Keratinocyte (primary cell): Measurements from ENCODE around the gene DLAT. TPM values are rescaled to one million over a fixed set of nuclear protein-coding genes. Genes with fewer than 3 reads are reported as not detected.
A peak's percentile ranks its signal among the peaks of the same experiment; 100 is the strongest.

Source experiments
- DNase-seq: peaks from one replicate; pipeline ENCODE4 v3.0.0-alpha.2; 2011; ENCODE audit warnings: low read depth, missing footprints, low spot score
- FAIRE-seq: peaks from 2 replicates; lab custom pipeline; 2011; peaks lifted over from hg19 to GRCh38; lab: Jason Lieb, UNC
- H2AFZ ChIP-seq: 2 replicates; pipeline ENCODE4 v1.6.0; 2012; ENCODE audit warnings: low read length, control low read depth, inconsistent platforms; ENCODE audit not compliant: control insufficient read depth
- H3K27ac ChIP-seq: 2 replicates; pipeline ENCODE4 v1.5.1; 2011; ENCODE audit warnings: low read length; ENCODE audit not compliant: control insufficient read depth, insufficient read depth
- H3K27me3 ChIP-seq: 3 replicates; pipeline ENCODE4 v1.6.0; 2011; ENCODE audit warnings: low read length; ENCODE audit not compliant: control insufficient read depth, insufficient read depth; ENCODE audit errors: extremely low read depth
- H3K36me3 ChIP-seq, 2 experiments: 2 replicates in 1 of 2; 3 replicates in 1 of 2; pipeline ENCODE4 v1.5.1; 2011; ENCODE audit warnings: low read length in 2 of 2, mild to moderate bottlenecking in 1 of 2; ENCODE audit not compliant: control insufficient read depth in 2 of 2, insufficient read depth in 2 of 2; ENCODE audit errors: extremely low read depth in 1 of 2
- H3K4me1 ChIP-seq: 3 replicates; pipeline ENCODE4 v1.5.1; 2011; ENCODE audit warnings: low read length; ENCODE audit not compliant: control insufficient read depth, insufficient read depth; ENCODE audit errors: extremely low read depth
- H3K4me2 ChIP-seq: 3 replicates; pipeline ENCODE4 v1.6.0; 2011; ENCODE audit warnings: low read depth, low read length; ENCODE audit not compliant: control insufficient read depth, insufficient read depth; ENCODE audit errors: extremely low read depth
- H3K4me3 ChIP-seq, 3 experiments: fragments of 200-600 bp in 1 of 3; sonication (generic) in 1 of 3; 2 replicates in 2 of 3; 3 replicates in 1 of 3; pipeline ENCODE4 v1.5.1; 2011 to 2016; ENCODE audit warnings: low read length in 3 of 3, mild to moderate bottlenecking in 3 of 3, control low read depth in 2 of 3, inconsistent platforms in 1 of 3, low read depth in 1 of 3, mixed read lengths in 1 of 3, mixed run types in 1 of 3, moderate library complexity in 1 of 3; ENCODE audit not compliant: control insufficient read depth in 2 of 3, insufficient read depth in 2 of 3; ENCODE audit errors: extremely low read depth in 1 of 3
- H3K79me2 ChIP-seq: 2 replicates; pipeline ENCODE4 v1.6.0; 2012; ENCODE audit warnings: low read length; ENCODE audit not compliant: control insufficient read depth, insufficient read depth
- H3K9ac ChIP-seq: 3 replicates; pipeline ENCODE4 v1.6.0; 2011; ENCODE audit warnings: low read length; ENCODE audit not compliant: control insufficient read depth, insufficient read depth; ENCODE audit errors: extremely low read depth
- H3K9me1 ChIP-seq: 3 replicates; pipeline ENCODE4 v1.6.0; 2011; ENCODE audit warnings: low read length; ENCODE audit not compliant: control insufficient read depth, insufficient read depth; ENCODE audit errors: extremely low read depth
- H3K9me3 ChIP-seq: 2 replicates; pipeline ENCODE4 v1.5.1; 2012; ENCODE audit warnings: low read depth, low read length; ENCODE audit not compliant: control insufficient read depth
- H4K20me1 ChIP-seq: 3 replicates; pipeline ENCODE4 v1.6.0; 2011; ENCODE audit warnings: low read length; ENCODE audit not compliant: control insufficient read depth, insufficient read depth; ENCODE audit errors: extremely low read depth
- EZH2 ChIP-seq: IDR thresholded peaks from one replicate; pipeline ENCODE4 v1.6.1; 2012; ENCODE audit warnings: inconsistent platforms, mild to moderate bottlenecking, low read length, moderate library complexity
- dilution Hi-C: fragments of 300-500 bp; cut with MboI; formaldehyde crosslinking; loops from one replicate; pipeline ENCODE4 v1.7.0; 2020; ENCODE audit warnings: low sequenced_read_pairs; ENCODE audit not compliant: extremely low pct_ligation_motif_present
- polyA plus RNA-seq, 5 experiments: library from polyadenylated mRNA; depleted of rRNA in 3 of 5; stranded (reverse) in 3 of 5; stranded (forward) in 1 of 5; unstranded in 1 of 5; fragments of >200 nt; gene quantifications; 1 replicate in 1 of 5; 2 replicates in 3 of 5; 3 replicates in 1 of 5; pipeline versions ENCODE4 v1.2.1 to v1.2.3, GENCODE V29; 2011 to 2012; ENCODE audit warnings: missing spikeins in 2 of 5, low read depth in 1 of 5, low replicate concordance in 1 of 5
- TF ChIP-seq, protein P1 (sequence below), 3 experiments: IDR thresholded peaks in 1 of 3; conservative IDR thresholded peaks in 1 of 3; optimal IDR thresholded peaks in 1 of 3; 2 replicates in 2 of 3; 3 replicates in 1 of 3; pipeline versions ENCODE3 to v1.5.1; 2011; ENCODE audit warnings: low read length in 3 of 3, mild to moderate bottlenecking in 3 of 3, moderate library complexity in 2 of 3, control low read depth in 1 of 3, inconsistent platforms in 1 of 3; ENCODE audit not compliant: insufficient read depth in 2 of 3; ENCODE audit errors: extremely low read depth in 1 of 3

The DLAT gene
- polyA plus RNA-seq, 1 donor (not counting 4 experiments of a cell fraction or from before 2014, with no cell fraction given), result 41.9 TPM

DNA sequence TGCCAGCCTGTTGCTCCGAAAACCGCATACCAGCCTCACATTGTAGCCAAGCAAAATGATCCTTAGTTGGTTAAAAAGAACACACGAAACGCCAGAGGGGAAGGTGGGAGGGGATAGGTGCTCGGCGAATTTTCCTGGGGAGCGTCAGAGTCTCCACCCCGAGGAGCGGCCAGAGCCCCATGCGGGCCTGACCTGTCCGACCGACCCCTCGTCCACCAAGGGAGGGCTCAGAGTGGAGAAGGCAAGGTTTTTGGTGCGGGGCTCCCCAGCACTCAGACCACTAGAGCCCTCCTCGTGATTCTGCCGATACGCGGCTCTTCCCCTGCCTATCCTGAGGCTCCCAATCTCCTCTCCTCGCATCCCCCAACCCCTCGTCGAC is 48.5 kb upstream of the DLAT start:
- Histone ChIP-seq H3K4me3 (peak overlapping the region; percentile 56 to 76 (median 66)), H3K27ac (peak overlapping the region; percentile 48), H3K9me3 (no peaks in the 10 kb centered on the region), H3K79me2 (no peaks in the 10 kb centered on the region), H3K4me2 (peak overlapping the region; percentile 68), H3K9me1 (no peaks in the 10 kb centered on the region), H3K9ac (peak overlapping the region; percentile 69), H3K27me3 (no peaks in the 10 kb centered on the region), H3K36me3 (peaks cover 0 to 5% of the 10 kb centered on the region in 2 experiments), H4K20me1 (no peaks in the 10 kb centered on the region), H2AFZ (peak overlapping the region; percentile 83), H3K4me1 (peaks cover 29% of the 10 kb centered on the region)
- dilution Hi-C loops, result no loop called here
- no peak for TF ChIP-seq EZH2
- TF ChIP-seq, protein P1, sequence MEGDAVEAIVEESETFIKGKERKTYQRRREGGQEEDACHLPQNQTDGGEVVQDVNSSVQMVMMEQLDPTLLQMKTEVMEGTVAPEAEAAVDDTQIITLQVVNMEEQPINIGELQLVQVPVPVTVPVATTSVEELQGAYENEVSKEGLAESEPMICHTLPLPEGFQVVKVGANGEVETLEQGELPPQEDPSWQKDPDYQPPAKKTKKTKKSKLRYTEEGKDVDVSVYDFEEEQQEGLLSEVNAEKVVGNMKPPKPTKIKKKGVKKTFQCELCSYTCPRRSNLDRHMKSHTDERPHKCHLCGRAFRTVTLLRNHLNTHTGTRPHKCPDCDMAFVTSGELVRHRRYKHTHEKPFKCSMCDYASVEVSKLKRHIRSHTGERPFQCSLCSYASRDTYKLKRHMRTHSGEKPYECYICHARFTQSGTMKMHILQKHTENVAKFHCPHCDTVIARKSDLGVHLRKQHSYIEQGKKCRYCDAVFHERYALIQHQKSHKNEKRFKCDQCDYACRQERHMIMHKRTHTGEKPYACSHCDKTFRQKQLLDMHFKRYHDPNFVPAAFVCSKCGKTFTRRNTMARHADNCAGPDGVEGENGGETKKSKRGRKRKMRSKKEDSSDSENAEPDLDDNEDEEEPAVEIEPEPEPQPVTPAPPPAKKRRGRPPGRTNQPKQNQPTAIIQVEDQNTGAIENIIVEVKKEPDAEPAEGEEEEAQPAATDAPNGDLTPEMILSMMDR (optimal IDR thresholded peaks at IDR 0.05 in 1 of 3, IDR thresholded peaks at IDR 0.05 in 1 of 3, conservative IDR thresholded peaks at IDR 0.05 in 1 of 3; ENCODE audit: extremely low read depth in 1 of 3, insufficient read depth in 2 of 3, low read length in 3 of 3), result no peak
- peak; percentile 48 for FAIRE-seq
- peak; percentile 38 for DNase-seq

DNA sequence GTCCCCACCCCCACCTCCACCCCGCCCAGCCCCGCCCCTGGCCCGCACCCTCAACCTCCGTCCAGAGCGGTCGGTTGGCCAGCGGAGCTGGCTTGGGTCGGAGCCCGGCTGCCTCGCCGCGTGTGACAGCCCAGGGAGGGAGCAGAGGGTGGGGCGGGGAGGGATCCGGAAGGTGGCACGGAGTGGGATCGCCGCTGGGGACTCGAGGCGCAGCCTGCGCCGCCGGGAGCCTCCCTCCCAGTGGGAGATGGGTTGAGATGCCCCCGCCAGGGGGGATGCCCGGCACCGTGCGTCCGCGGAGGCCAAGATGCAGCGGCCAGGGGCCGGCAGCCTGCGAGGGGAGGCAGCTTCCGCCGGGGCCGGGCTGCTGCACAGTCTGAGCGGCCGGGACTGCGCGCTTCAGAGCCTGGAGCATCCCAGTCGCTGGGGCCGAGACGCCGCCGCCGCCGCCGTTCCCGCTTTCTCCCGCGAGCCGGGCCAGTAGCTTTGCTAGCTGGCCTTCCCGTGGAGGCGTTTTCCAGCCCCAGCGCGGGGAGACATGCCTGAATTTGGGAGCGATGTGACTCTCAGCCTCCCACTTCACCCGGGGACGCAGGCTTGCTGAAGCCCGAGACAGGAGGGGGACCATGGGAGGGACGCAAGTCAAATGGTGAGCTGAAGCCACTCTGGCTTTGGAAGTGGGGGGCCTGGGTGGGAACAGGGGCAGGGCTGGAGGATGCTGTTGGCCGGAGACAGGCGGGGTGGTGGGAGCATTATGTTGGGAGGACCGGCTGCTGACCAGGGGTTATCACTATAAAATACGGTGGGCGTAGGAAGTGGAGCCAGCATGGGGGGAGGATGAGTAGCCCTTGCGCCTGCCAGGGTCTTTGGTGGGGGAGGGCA is 47.8 kb upstream of the DLAT start:
- H3K27ac ChIP-seq, result peak overlapping the region; percentile 22
- DNase-seq (no peak), FAIRE-seq (no peak)
- TF ChIP-seq EZH2, result no peak
- TF ChIP-seq, protein P1 (optimal IDR thresholded peaks at IDR 0.05 in 1 of 3, IDR thresholded peaks at IDR 0.05 in 1 of 3, conservative IDR thresholded peaks at IDR 0.05 in 1 of 3; ENCODE audit: extremely low read depth in 1 of 3, insufficient read depth in 2 of 3, low read length in 3 of 3), result no peak
- H3K9ac ChIP-seq, result peak overlapping the region; percentile 72
- peak overlapping the region; percentile 65 to 76 (median 66) for H3K4me3 ChIP-seq
- no peaks in the 10 kb centered on the region for H4K20me1 ChIP-seq
- dilution Hi-C loops, result no loop called here
- no peaks in the 10 kb centered on the region for H3K27me3 ChIP-seq
- no peaks in the 10 kb centered on the region for H3K79me2 ChIP-seq
- H3K36me3 ChIP-seq, result peaks cover 0 to 5% of the 10 kb centered on the region in 2 experiments
- H3K9me1 ChIP-seq, result no peaks in the 10 kb centered on the region
- peaks cover 31% of the 10 kb centered on the region for H3K4me1 ChIP-seq
- H3K9me3 ChIP-seq, result no peaks in the 10 kb centered on the region
- H2AFZ ChIP-seq, result peak overlapping the region; percentile 76
- H3K4me2 ChIP-seq, result peak overlapping the region; percentile 83
